H9 (cell line): ENCODE data around the gene SYNRG. TPM values are rescaled to one million over a fixed set of nuclear protein-coding genes. Genes with fewer than 3 reads are reported as not detected.

Source experiments
- DNase-seq: peaks from one replicate; pipeline ENCODE4 v3.0.0-alpha.2; 2017
- H2AFZ ChIP-seq: one replicate; pipeline ENCODE4 v1.6.1; 2013; ENCODE audit warnings: mild to moderate bottlenecking, low read length, control low read depth, moderate library complexity
- H2AK5ac ChIP-seq: 2 replicates; pipeline ENCODE4 v1.6.1; 2013; ENCODE audit warnings: low read length, control low read depth, mixed read lengths; ENCODE audit not compliant: insufficient read length
- H2BK120ac ChIP-seq: one replicate; pipeline ENCODE4 v1.6.1; 2013; ENCODE audit warnings: low read depth, mild to moderate bottlenecking, low read length, control low read depth, inconsistent platforms; ENCODE audit not compliant: poor library complexity, severe bottlenecking
- H2BK12ac ChIP-seq: 2 replicates; pipeline ENCODE4 v1.6.1; 2013; ENCODE audit warnings: low read length, control low read depth, mixed read lengths, low read depth; ENCODE audit not compliant: insufficient read length
- H2BK15ac ChIP-seq: 2 replicates; pipeline ENCODE4 v1.6.1; 2013; ENCODE audit warnings: low read depth, low read length, control low read depth
- H2BK20ac ChIP-seq: one replicate; pipeline ENCODE4 v1.6.1; 2013; ENCODE audit warnings: low read depth, mild to moderate bottlenecking, low read length, control low read depth, inconsistent platforms; ENCODE audit not compliant: poor library complexity, severe bottlenecking
- H2BK5ac ChIP-seq: 2 replicates; pipeline ENCODE4 v1.6.1; 2013; ENCODE audit warnings: low read length, control low read depth, mixed read lengths; ENCODE audit not compliant: insufficient read length
- H3K14ac ChIP-seq: 2 replicates; pipeline ENCODE4 v1.6.1; 2013; ENCODE audit warnings: low read length, control low read depth; ENCODE audit not compliant: insufficient read depth
- H3K18ac ChIP-seq: 2 replicates; pipeline ENCODE4 v1.6.1; 2013; ENCODE audit warnings: low read depth, mild to moderate bottlenecking, mixed read lengths, low read length, control low read depth; ENCODE audit not compliant: insufficient read length
- H3K23ac ChIP-seq: 2 replicates; pipeline ENCODE4 v1.6.1; 2013; ENCODE audit warnings: low read length, control low read depth, mixed read lengths, low read depth; ENCODE audit not compliant: insufficient read length
- H3K23me2 ChIP-seq: 2 replicates; pipeline ENCODE4 v1.6.1; 2013; ENCODE audit warnings: low read depth, mild to moderate bottlenecking, mixed read lengths, low read length, control low read depth; ENCODE audit not compliant: insufficient read length, poor library complexity, severe bottlenecking
- H3K27ac ChIP-seq: 2 replicates; pipeline ENCODE4 v1.5.1; 2013; ENCODE audit warnings: low read length, control low read depth, mixed read lengths, low read depth; ENCODE audit not compliant: insufficient read length
- H3K27me3 ChIP-seq: 2 replicates; pipeline ENCODE4 v1.6.1; 2013; ENCODE audit warnings: low read length, control low read depth, inconsistent platforms; ENCODE audit not compliant: insufficient read depth
- H3K4ac ChIP-seq: 2 replicates; pipeline ENCODE4 v1.6.1; 2013; ENCODE audit warnings: low read depth, mild to moderate bottlenecking, control low read depth, inconsistent platforms, low read length, moderate library complexity
- H3K4me1 ChIP-seq: 2 replicates; pipeline ENCODE4 v1.6.1; 2013; ENCODE audit warnings: low read length, control low read depth, inconsistent platforms; ENCODE audit not compliant: insufficient read depth
- H3K4me2 ChIP-seq: 2 replicates; pipeline ENCODE4 v1.6.1; 2013; ENCODE audit warnings: low read length, control low read depth, mixed read lengths; ENCODE audit not compliant: insufficient read length, insufficient read depth
- H3K56ac ChIP-seq: 2 replicates; pipeline ENCODE4 v1.6.1; 2013; ENCODE audit warnings: low read depth, mild to moderate bottlenecking, mixed read lengths, low read length, control low read depth; ENCODE audit not compliant: insufficient read length
- H3K79me1 ChIP-seq: 2 replicates; pipeline ENCODE4 v1.6.1; 2013; ENCODE audit warnings: low read depth, mild to moderate bottlenecking, moderate library complexity, low read length, control low read depth, inconsistent platforms; ENCODE audit not compliant: insufficient read depth, poor library complexity, severe bottlenecking
- H3K79me2 ChIP-seq: 2 replicates; pipeline ENCODE4 v1.6.1; 2013; ENCODE audit warnings: low read length, control low read depth, inconsistent platforms; ENCODE audit not compliant: insufficient read depth
- H3K9ac ChIP-seq: 2 replicates; pipeline ENCODE4 v1.6.1; 2013; ENCODE audit warnings: low read length, control low read depth, mixed read lengths; ENCODE audit not compliant: insufficient read length; ENCODE audit errors: extremely low read depth
- H3K9me3 ChIP-seq: one replicate; pipeline ENCODE4 v1.6.1; 2013; ENCODE audit warnings: low read depth, low read length, inconsistent platforms; ENCODE audit not compliant: control insufficient read depth
- H3T11ph ChIP-seq: one replicate; pipeline ENCODE4 v1.6.1; 2013; ENCODE audit warnings: mild to moderate bottlenecking, low read length, control low read depth, inconsistent platforms
- H4K20me1 ChIP-seq: one replicate; pipeline ENCODE4 v1.6.1; 2013; ENCODE audit not compliant: control insufficient read depth, insufficient read length, insufficient read depth
- H4K5ac ChIP-seq: 2 replicates; pipeline ENCODE4 v1.6.1; 2013; ENCODE audit warnings: low read depth, mild to moderate bottlenecking, mixed read lengths, low read length, control low read depth; ENCODE audit not compliant: insufficient read length
- H4K8ac ChIP-seq: replicated peaks from 2 replicates; pipeline ENCODE4 v1.6.1; 2013; ENCODE audit warnings: low read length, control low read depth, mixed read lengths, low read depth; ENCODE audit not compliant: insufficient read length
- H4K91ac ChIP-seq: 2 replicates; pipeline ENCODE4 v1.6.1; 2013; ENCODE audit warnings: low read depth, mild to moderate bottlenecking, moderate library complexity, mixed read lengths, low read length, control low read depth; ENCODE audit not compliant: insufficient read length
- H3K27ac Mint-ChIP-seq, 3 experiments: 2 replicates in 2 of 3; 3 replicates in 1 of 3; pipeline ENCODE4 v1.8.0; 2020 to 2021; ENCODE audit warnings: mixed read lengths in 3 of 3, mild to moderate bottlenecking in 1 of 3, moderate library complexity in 1 of 3
- H3K27me3 Mint-ChIP-seq: 2 replicates; pipeline ENCODE4 v1.8.0; 2021; ENCODE audit warnings: low read depth, mild to moderate bottlenecking, moderate library complexity, mixed read lengths
- H3K36me3 Mint-ChIP-seq, 3 experiments: 2 replicates in 2 of 3; 3 replicates in 1 of 3; pipeline ENCODE4 v1.8.0; 2020 to 2021; ENCODE audit warnings: low read depth in 3 of 3, mixed read lengths in 3 of 3; ENCODE audit not compliant: insufficient read depth in 1 of 3
- H3K4me1 Mint-ChIP-seq, 2 experiments: 2 replicates each; pipeline ENCODE4 v1.8.0; 2020; ENCODE audit warnings: mixed read lengths in 2 of 2
- H3K4me3 Mint-ChIP-seq, 2 experiments: 2 replicates in 1 of 2; 3 replicates in 1 of 2; pipeline ENCODE4 v1.8.0; 2020 to 2021; ENCODE audit warnings: mild to moderate bottlenecking in 2 of 2, mixed read lengths in 2 of 2, moderate library complexity in 1 of 2
- H3K9me3 Mint-ChIP-seq, 2 experiments: 2 replicates in 1 of 2; 3 replicates in 1 of 2; pipeline ENCODE4 v1.8.0; 2020; ENCODE audit warnings: mild to moderate bottlenecking in 2 of 2, mixed read lengths in 2 of 2, moderate library complexity in 1 of 2
- WGBS: extraction: QIAGEN DNeasy Blood & Tissue Kit; methylation state at CpG from one replicate; pipeline ENCODE4 v1.1.7; 2013; ENCODE audit warnings: missing lambda C conversion rate, low lambda C conversion rate, mixed read lengths; ENCODE audit not compliant: insufficient read length; ENCODE audit errors: extremely low coverage; 5-methylcytosine and 5-hydroxymethylcytosine counted together
- total RNA-seq: library from RNA; stranded (reverse); gene quantifications from 2 replicates; pipeline ENCODE4 v1.2.1, GENCODE V29; 2021
- TF ChIP-seq, protein P1 (sequence below): fragments of 200-600 bp; sonication (generic); conservative IDR thresholded peaks from 3 replicates; pipeline ENCODE4 v1.8.0; 2021; ENCODE audit warnings: antibody characterized with exemption, mild to moderate bottlenecking

Gene SYNRG
- total RNA-seq, 1 experiment from 2014 or later: 30.5 TPM

DNA sequence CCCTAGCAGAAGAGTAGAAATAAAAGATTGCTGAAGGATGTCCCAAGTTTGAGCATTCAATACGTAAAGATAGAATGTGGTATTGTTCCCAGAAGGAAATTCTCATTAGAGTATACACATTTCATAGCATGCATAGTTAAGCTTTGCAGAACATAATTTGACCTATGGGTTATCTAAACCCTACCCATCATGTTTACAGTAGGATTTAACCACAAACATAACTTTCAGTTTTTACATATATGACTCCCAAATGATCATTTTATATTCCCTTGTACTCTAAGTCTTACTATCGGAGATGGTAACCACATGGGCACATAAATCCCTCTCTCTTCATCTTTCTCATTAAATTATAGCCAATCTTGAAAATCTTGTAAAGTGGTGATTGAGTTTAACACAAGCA lies 50.9 kb downstream of the SYNRG start:
- WGBS: no CpG with 5 or more reads among the region's 2 CpGs
- H3K27me3 ChIP-seq: no peaks in the 10 kb centered on the region
- TF ChIP-seq, protein P1, sequence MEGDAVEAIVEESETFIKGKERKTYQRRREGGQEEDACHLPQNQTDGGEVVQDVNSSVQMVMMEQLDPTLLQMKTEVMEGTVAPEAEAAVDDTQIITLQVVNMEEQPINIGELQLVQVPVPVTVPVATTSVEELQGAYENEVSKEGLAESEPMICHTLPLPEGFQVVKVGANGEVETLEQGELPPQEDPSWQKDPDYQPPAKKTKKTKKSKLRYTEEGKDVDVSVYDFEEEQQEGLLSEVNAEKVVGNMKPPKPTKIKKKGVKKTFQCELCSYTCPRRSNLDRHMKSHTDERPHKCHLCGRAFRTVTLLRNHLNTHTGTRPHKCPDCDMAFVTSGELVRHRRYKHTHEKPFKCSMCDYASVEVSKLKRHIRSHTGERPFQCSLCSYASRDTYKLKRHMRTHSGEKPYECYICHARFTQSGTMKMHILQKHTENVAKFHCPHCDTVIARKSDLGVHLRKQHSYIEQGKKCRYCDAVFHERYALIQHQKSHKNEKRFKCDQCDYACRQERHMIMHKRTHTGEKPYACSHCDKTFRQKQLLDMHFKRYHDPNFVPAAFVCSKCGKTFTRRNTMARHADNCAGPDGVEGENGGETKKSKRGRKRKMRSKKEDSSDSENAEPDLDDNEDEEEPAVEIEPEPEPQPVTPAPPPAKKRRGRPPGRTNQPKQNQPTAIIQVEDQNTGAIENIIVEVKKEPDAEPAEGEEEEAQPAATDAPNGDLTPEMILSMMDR: no peak

More for the DNA sequence above, 50.9 kb downstream of the SYNRG start:
- Mint-ChIP-seq H3K9me3 (no peaks in the 10 kb centered on the region), H3K36me3 (peaks cover 4 to 46% (median 27%) of the 10 kb centered on the region in 3 experiments; a peak in 5 of 7 replicates), H3K4me1 (peaks cover 7 to 10% of the 10 kb centered on the region in 2 experiments), H3K27ac (no peak overlapping the region), H3K4me3 (no peak overlapping the region), H3K27me3 (no peaks in the 10 kb centered on the region)
- H2AK5ac ChIP-seq: no peak overlapping the region
- no peak overlapping the region for H3K4me2 ChIP-seq
- H3K23me2 ChIP-seq: no peaks in the 10 kb centered on the region
- H2BK12ac ChIP-seq: no peak overlapping the region
- no peak overlapping the region for H3K23ac ChIP-seq
- H3K4ac ChIP-seq: no peak overlapping the region
- no peak overlapping the region for H2BK120ac ChIP-seq
- no peak overlapping the region for H3T11ph ChIP-seq
- H3K18ac ChIP-seq: no peak overlapping the region
- H3K79me2 ChIP-seq: no peaks in the 10 kb centered on the region
- H2AFZ ChIP-seq: no peak overlapping the region
- no peaks in the 10 kb centered on the region for H3K79me1 ChIP-seq
- no peak overlapping the region for H2BK15ac ChIP-seq
- H2BK20ac ChIP-seq: no peak overlapping the region
- no peak overlapping the region for H3K14ac ChIP-seq
- H3K27ac ChIP-seq: no peak overlapping the region
- H4K8ac ChIP-seq: no peak overlapping the region
- H3K56ac ChIP-seq: no peak overlapping the region
- H4K91ac ChIP-seq: no peak overlapping the region
- no peaks in the 10 kb centered on the region for H3K4me1 ChIP-seq
- no peaks in the 10 kb centered on the region for H3K9me3 ChIP-seq
- no peaks in the 10 kb centered on the region for H4K20me1 ChIP-seq
- H4K5ac ChIP-seq: no peak overlapping the region
- no peak for DNase-seq
- H3K9ac ChIP-seq: no peak overlapping the region
- H2BK5ac ChIP-seq: no peak overlapping the region
